SU-DHL-6 (cell line): ENCODE data around the gene PC.

ENCODE experiments used
- H2AFZ ChIP-seq: fragments of 200-600 bp; sonication (generic); 2 replicates; pipeline ENCODE4 v1.6.1; 2014; ENCODE audit warnings: low read depth, mild to moderate bottlenecking, moderate library complexity, mixed read lengths, antibody characterized with exemption, low read length; ENCODE audit not compliant: severe bottlenecking
- H3F3A ChIP-seq: fragments of 200-600 bp; shearing (Covaris generic); 2 replicates; pipeline ENCODE4 v1.6.0; 2016; ENCODE audit warnings: antibody characterized with exemption, mild to moderate bottlenecking; ENCODE audit not compliant: insufficient read depth
- H3K27ac ChIP-seq: fragments of 200-600 bp; sonication (generic); 2 replicates; pipeline ENCODE4 v1.5.1; 2016; ENCODE audit warnings: low read depth, mild to moderate bottlenecking, low read length, moderate library complexity, mixed read lengths
- H3K27me3 ChIP-seq: fragments of 200-600 bp; sonication (generic), shearing (Covaris generic); 2 replicates; pipeline ENCODE4 v1.6.0; 2014; ENCODE audit warnings: mild to moderate bottlenecking, low read length
- H3K36me3 ChIP-seq: fragments of 200-600 bp; sonication (generic); 2 replicates; pipeline ENCODE4 v1.6.1; 2014; ENCODE audit warnings: mild to moderate bottlenecking, low read length, mixed read lengths
- H3K4me2 ChIP-seq: fragments of 300-600, 200-600 bp; shearing (Covaris generic), sonication (generic); 2 replicates; pipeline ENCODE4 v1.6.0; 2014; ENCODE audit warnings: low read length, low read depth, mild to moderate bottlenecking; ENCODE audit not compliant: poor library complexity, severe bottlenecking
- H3K4me3 ChIP-seq: fragments of 200-600 bp; sonication (generic); 2 replicates; pipeline ENCODE4 v1.5.1; 2014; ENCODE audit warnings: antibody characterized with exemption, low read length, mild to moderate bottlenecking, mixed read lengths; ENCODE audit not compliant: insufficient read depth, poor library complexity, severe bottlenecking
- H3K79me2 ChIP-seq: fragments of 200-600 bp; sonication (generic); 2 replicates; pipeline ENCODE4 v1.6.1; 2014; ENCODE audit warnings: mild to moderate bottlenecking, low read length, moderate library complexity; ENCODE audit not compliant: insufficient read depth
- H3K9ac ChIP-seq: fragments of 200-600 bp; sonication (generic); 2 replicates; pipeline ENCODE4 v1.7.0; 2014; ENCODE audit warnings: mild to moderate bottlenecking, low read length
- H3K9me2 ChIP-seq: fragments of 200-600 bp; sonication (generic); replicated peaks from 2 replicates; pipeline ENCODE4 v1.6.1; 2014; ENCODE audit warnings: low read length; ENCODE audit not compliant: insufficient read depth
- H3K9me3 ChIP-seq: fragments of 200-600 bp; sonication (generic); 2 replicates; pipeline ENCODE4 v1.6.1; 2014; ENCODE audit warnings: low read length, mixed read lengths; ENCODE audit not compliant: insufficient read depth
- H4K20me1 ChIP-seq: fragments of 200-600 bp; sonication (generic); 2 replicates; pipeline ENCODE4 v1.6.1; 2014; ENCODE audit warnings: low read depth, mild to moderate bottlenecking, antibody characterized with exemption, low read length, moderate library complexity, mixed read lengths
- EZH2phosphoT487 ChIP-seq: fragments of 200-600 bp; sonication (generic), shearing (Covaris generic); conservative IDR thresholded peaks from 2 replicates; pipeline ENCODE4 v1.6.1; 2018; ENCODE audit warnings: mild to moderate bottlenecking, antibody characterized with exemption, low read length, moderate library complexity, mixed read lengths
- TF ChIP-seq, protein P1 (sequence below): fragments of 200-600 bp; sonication (generic); IDR thresholded peaks from one replicate; pipeline ENCODE4 v1.5.1; 2017; ENCODE audit warnings: antibody characterized with exemption, mild to moderate bottlenecking, low read length, moderate library complexity; ENCODE audit not compliant: insufficient read depth, poor library complexity, severe bottlenecking

PC gene

DNA sequence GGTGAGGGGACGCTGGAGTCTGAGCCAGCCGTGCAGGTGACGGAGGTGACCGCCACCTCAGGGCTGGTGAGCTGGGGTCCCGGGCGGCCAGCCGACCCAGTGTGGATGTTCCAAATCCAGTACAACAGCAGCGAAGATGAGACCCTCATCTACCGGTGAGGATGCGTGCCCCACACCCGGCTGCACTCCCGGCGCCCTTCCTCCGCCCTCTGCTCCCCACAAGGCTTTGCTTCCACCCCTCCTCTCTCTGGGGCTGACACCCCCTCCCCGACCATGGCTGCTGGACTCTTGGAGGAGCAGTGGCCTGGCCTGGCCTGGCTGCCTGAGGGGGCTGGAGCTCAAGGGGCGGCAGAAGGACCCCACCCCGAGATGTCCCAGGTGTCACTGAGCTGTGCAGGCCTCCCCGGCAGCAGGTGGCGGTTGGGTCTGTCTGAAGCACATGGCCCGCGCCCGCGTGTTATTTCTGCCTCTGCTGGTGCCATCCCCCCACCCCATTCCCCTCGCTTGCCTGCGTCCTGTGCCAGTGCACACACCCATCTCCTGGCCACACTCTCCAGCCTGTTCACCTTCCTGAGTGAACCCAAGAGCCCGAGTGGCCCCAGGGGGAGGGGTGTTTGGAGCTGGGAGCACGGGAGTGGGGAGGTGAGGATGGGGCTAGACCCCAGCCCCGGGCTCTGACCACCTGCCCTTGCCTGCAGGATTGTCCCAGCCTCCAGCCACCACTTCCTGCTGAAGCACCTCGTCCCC is 99.1 kb downstream of the PC start:
- TF ChIP-seq, protein P1, sequence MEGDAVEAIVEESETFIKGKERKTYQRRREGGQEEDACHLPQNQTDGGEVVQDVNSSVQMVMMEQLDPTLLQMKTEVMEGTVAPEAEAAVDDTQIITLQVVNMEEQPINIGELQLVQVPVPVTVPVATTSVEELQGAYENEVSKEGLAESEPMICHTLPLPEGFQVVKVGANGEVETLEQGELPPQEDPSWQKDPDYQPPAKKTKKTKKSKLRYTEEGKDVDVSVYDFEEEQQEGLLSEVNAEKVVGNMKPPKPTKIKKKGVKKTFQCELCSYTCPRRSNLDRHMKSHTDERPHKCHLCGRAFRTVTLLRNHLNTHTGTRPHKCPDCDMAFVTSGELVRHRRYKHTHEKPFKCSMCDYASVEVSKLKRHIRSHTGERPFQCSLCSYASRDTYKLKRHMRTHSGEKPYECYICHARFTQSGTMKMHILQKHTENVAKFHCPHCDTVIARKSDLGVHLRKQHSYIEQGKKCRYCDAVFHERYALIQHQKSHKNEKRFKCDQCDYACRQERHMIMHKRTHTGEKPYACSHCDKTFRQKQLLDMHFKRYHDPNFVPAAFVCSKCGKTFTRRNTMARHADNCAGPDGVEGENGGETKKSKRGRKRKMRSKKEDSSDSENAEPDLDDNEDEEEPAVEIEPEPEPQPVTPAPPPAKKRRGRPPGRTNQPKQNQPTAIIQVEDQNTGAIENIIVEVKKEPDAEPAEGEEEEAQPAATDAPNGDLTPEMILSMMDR: no peak
- no peak for TF ChIP-seq EZH2phosphoT487
- H3K4me3 ChIP-seq: no peak overlapping the region
- no peaks in the 10 kb centered on the region for H3K9me2 ChIP-seq
- no peak overlapping the region for H2AFZ ChIP-seq
- H3K79me2 ChIP-seq: no peaks in the 10 kb centered on the region
- peaks cover 9% of the 10 kb centered on the region; the same call in 1 of the 2 replicates for H3F3A ChIP-seq
- H3K27ac ChIP-seq: no peak overlapping the region
- H3K27me3 ChIP-seq: no peaks in the 10 kb centered on the region
- H4K20me1 ChIP-seq: no peaks in the 10 kb centered on the region
- H3K36me3 ChIP-seq: no peaks in the 10 kb centered on the region
- no peak overlapping the region for H3K4me2 ChIP-seq
- H3K9me3 ChIP-seq: no peaks in the 10 kb centered on the region
- no peak overlapping the region for H3K9ac ChIP-seq

DNA sequence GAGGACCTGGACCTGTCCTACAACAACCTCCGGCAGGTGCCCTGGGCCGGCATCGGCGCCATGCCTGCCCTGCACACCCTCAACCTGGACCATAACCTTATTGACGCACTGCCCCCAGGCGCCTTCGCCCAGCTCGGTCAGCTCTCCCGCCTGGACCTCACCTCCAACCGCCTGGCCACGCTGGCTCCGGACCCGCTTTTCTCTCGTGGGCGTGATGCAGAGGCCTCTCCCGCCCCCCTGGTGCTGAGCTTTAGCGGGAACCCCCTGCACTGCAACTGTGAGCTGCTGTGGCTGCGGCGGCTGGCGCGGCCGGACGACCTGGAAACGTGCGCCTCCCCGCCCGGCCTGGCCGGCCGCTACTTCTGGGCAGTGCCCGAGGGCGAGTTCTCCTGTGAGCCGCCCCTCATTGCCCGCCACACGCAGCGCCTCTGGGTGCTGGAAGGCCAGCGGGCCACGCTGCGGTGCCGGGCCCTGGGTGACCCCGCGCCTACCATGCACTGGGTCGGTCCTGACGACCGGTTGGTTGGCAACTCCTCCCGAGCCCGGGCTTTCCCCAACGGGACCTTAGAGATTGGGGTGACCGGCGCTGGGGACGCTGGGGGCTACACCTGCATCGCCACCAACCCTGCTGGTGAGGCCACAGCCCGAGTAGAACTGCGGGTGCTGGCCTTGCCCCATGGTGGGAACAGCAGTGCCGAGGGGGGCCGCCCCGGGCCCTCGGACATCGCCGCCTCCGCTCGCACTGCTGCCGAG is 99.8 kb downstream of the PC start:
- H3K4me2 ChIP-seq: no peak overlapping the region
- H3K36me3 ChIP-seq: no peaks in the 10 kb centered on the region
- no peaks in the 10 kb centered on the region for H4K20me1 ChIP-seq
- H3K9ac ChIP-seq: no peak overlapping the region
- TF ChIP-seq EZH2phosphoT487: no peak
- TF ChIP-seq, protein P1: no peak
- H2AFZ ChIP-seq: no peak overlapping the region
- H3K27ac ChIP-seq: no peak overlapping the region
- no peaks in the 10 kb centered on the region for H3K9me2 ChIP-seq
- no peak overlapping the region for H3K4me3 ChIP-seq
- H3K27me3 ChIP-seq: no peaks in the 10 kb centered on the region
- no peaks in the 10 kb centered on the region for H3K79me2 ChIP-seq
- H3K9me3 ChIP-seq: no peaks in the 10 kb centered on the region
- peaks cover 9% of the 10 kb centered on the region; the same call in 1 of the 2 replicates for H3F3A ChIP-seq

DNA sequence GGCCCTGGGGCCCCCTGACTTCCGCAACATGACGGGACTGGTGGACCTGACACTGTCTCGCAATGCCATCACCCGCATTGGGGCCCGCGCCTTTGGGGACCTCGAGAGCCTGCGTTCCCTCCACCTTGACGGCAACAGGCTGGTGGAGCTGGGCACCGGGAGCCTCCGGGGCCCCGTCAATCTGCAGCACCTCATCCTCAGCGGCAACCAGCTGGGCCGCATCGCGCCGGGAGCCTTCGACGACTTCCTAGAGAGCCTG is 100.3 kb downstream of the PC start:
- no peaks in the 10 kb centered on the region for H3K79me2 ChIP-seq
- peak overlapping the region; percentile 77; the same call in 1 of the 2 replicates for H3K9ac ChIP-seq
- H4K20me1 ChIP-seq: no peaks in the 10 kb centered on the region
- no peak overlapping the region for H3K27ac ChIP-seq
- no peaks in the 10 kb centered on the region for H3K9me3 ChIP-seq
- H3K27me3 ChIP-seq: no peaks in the 10 kb centered on the region
- no peak overlapping the region for H3K4me3 ChIP-seq
- peak overlapping the region; percentile 88 for H3K4me2 ChIP-seq
- no peaks in the 10 kb centered on the region for H3K9me2 ChIP-seq
- H2AFZ ChIP-seq: no peak overlapping the region
- H3F3A ChIP-seq: peaks cover 9% of the 10 kb centered on the region; the same call in 1 of the 2 replicates
- no peak for TF ChIP-seq EZH2phosphoT487
- TF ChIP-seq, protein P1: no peak
- no peaks in the 10 kb centered on the region for H3K36me3 ChIP-seq
